SK-N-SH treated with all-trans-retinoic acid at 6 μM for 48 hours (cell line): Measurements from ENCODE around the gene MRTFA.

Source experiments
- ATAC-seq: fragments of 200-7000 bp; cut with Tn5 transposase; 3 replicates; pipeline ENCODE4 v1.9.1; 2020; ENCODE audit warnings: mild to moderate bottlenecking, moderate library complexity
- BACH2 ChIP-seq: fragments of 250-450 bp; sonication (Bioruptor Pico); IDR thresholded peaks from 2 replicates; pipeline ENCODE4 v1.9.0; 2021; ENCODE audit warnings: mild to moderate bottlenecking, borderline replicate concordance
- CREB5 ChIP-seq: fragments of 250-450 bp; sonication (Bioruptor Pico); IDR thresholded peaks from 2 replicates; pipeline ENCODE4 v1.5.1; 2020; ENCODE audit warnings: low read depth, mild to moderate bottlenecking, moderate library complexity
- CSDC2 ChIP-seq: fragments of 250-450 bp; sonication (Bioruptor Pico); IDR thresholded peaks from 2 replicates; pipeline ENCODE4 v1.5.0; 2020; ENCODE audit warnings: mild to moderate bottlenecking, moderate library complexity
- ESRRG ChIP-seq: fragments of 250-450 bp; sonication (Bioruptor Pico); IDR thresholded peaks from 2 replicates; pipeline ENCODE4 v1.6.1; 2021; ENCODE audit warnings: mild to moderate bottlenecking
- GLIS3 ChIP-seq: fragments of 250-450 bp; sonication (Bioruptor Pico); IDR thresholded peaks from 2 replicates; pipeline ENCODE4 v1.5.0; 2020; ENCODE audit warnings: mild to moderate bottlenecking, moderate library complexity
- ISL1 ChIP-seq: fragments of 250-450 bp; sonication (Bioruptor Pico); IDR thresholded peaks from 2 replicates; pipeline ENCODE4 v2.1.2; 2022; ENCODE audit warnings: mild to moderate bottlenecking, moderate library complexity
- OSR1 ChIP-seq: fragments of 250-450 bp; sonication (Bioruptor Pico); IDR thresholded peaks from 2 replicates; pipeline ENCODE4 v1.8.0; 2022; ENCODE audit warnings: moderate library complexity, mild to moderate bottlenecking, inconsistent platforms
- PPARA ChIP-seq: fragments of 250-450 bp; sonication (Bioruptor Pico); IDR thresholded peaks from 2 replicates; pipeline ENCODE4 v1.5.0; 2020; ENCODE audit warnings: mild to moderate bottlenecking, borderline replicate concordance
- RARB ChIP-seq: fragments of 250-450 bp; sonication (Bioruptor Pico); IDR thresholded peaks from 2 replicates; pipeline ENCODE4 v1.8.0; 2021; ENCODE audit warnings: mild to moderate bottlenecking, moderate library complexity
- SNAI2 ChIP-seq: fragments of 250-450 bp; sonication (Bioruptor Pico); IDR thresholded peaks from 2 replicates; pipeline ENCODE4 v1.5.0; 2020; ENCODE audit warnings: mild to moderate bottlenecking, moderate library complexity
- TCF4 ChIP-seq: fragments of 250-450 bp; sonication (Bioruptor Pico); IDR thresholded peaks from 2 replicates; pipeline ENCODE4 v1.8.0; 2021; ENCODE audit warnings: mild to moderate bottlenecking, moderate library complexity, borderline replicate concordance
- TOX ChIP-seq: fragments of 250-450 bp; sonication (Bioruptor Pico); IDR thresholded peaks from 2 replicates; pipeline ENCODE4 v1.8.0; 2021; ENCODE audit warnings: mild to moderate bottlenecking, moderate library complexity, borderline replicate concordance
- ZC3H10 ChIP-seq: fragments of 250-450 bp; sonication (Bioruptor Pico); IDR thresholded peaks from 2 replicates; pipeline ENCODE4 v1.5.1; 2021; ENCODE audit warnings: mild to moderate bottlenecking, moderate library complexity
- ZFP3 ChIP-seq: fragments of 250-450 bp; sonication (Bioruptor Pico); IDR thresholded peaks from 2 replicates; pipeline ENCODE4 v1.5.0; 2020; ENCODE audit warnings: mild to moderate bottlenecking, moderate library complexity
- ZFP30 ChIP-seq: fragments of 450-650 bp; formaldehyde crosslinking; IDR thresholded peaks from 2 replicates; pipeline ENCODE4 v1.5.0; 2022; ENCODE audit warnings: mild to moderate bottlenecking, moderate library complexity
- ZNF565 ChIP-seq: fragments of 450-650 bp; formaldehyde crosslinking; conservative IDR thresholded peaks from 2 replicates; pipeline ENCODE4 v1.5.0; 2020; ENCODE audit warnings: low read depth, mild to moderate bottlenecking, moderate library complexity
- ZNF8 ChIP-seq: fragments of 450-650 bp; formaldehyde crosslinking; IDR thresholded peaks from 2 replicates; pipeline ENCODE4 v1.5.0; 2020; ENCODE audit warnings: mild to moderate bottlenecking, moderate library complexity
- TF ChIP-seq, protein P1 (sequence below): fragments of 250-450 bp; sonication (Bioruptor Pico); IDR thresholded peaks from 2 replicates; pipeline ENCODE4 v1.5.0; 2020; ENCODE audit warnings: mild to moderate bottlenecking, moderate library complexity
- TF ChIP-seq, protein P2 (sequence below): fragments of 250-450 bp; sonication (Bioruptor Pico); IDR thresholded peaks from 2 replicates; pipeline ENCODE4 v1.8.0; 2020; ENCODE audit warnings: mild to moderate bottlenecking, moderate library complexity, borderline replicate concordance
- TF ChIP-seq, protein P3 (sequence below): fragments of 250-450 bp; sonication (Bioruptor Pico); IDR thresholded peaks from 2 replicates; pipeline ENCODE4 v1.8.0; 2021; ENCODE audit warnings: low read depth, mild to moderate bottlenecking, moderate library complexity, borderline replicate concordance

Gene MRTFA

DNA sequence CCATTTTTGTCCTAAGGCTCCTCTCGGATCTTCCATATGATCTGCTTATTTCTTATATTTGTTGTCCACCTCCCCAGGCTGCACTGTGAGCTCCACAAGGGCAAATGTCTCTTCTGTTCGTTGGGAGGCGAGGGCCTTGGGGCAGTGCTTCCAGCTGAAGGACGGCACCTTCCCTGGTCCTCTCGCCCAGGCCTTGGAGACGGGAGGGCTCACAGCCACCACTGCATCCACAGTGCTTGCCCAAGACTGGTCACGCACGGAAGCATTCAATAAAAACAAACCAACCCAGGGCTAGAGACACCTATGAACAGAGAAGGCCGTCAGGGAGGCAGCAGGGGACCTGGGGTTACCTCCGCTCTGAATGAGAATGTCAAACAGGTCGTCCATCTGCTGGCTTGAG, 219.9 kb downstream of the MRTFA start:
- ATAC-seq: no peak
- TF ChIP-seq BACH2 (CRISPR knock-in tag) (no peak), SNAI2 (CRISPR knock-in tag) (no peak), TCF4 (CRISPR knock-in tag) (no peak), ZFP3 (CRISPR knock-in tag) (no peak)

- ATAC-seq: no peak
Observed at GRCh38 chr22:40416267-40416570, 220.3 kb downstream of the MRTFA start.

GRCh38 chr22:40415531-40416266, 220.8 kb downstream of the MRTFA start:
- no peak; the same call in 1 of the 3 replicates for ATAC-seq
- TF ChIP-seq TCF4 (CRISPR knock-in tag) (no peak), SNAI2 (CRISPR knock-in tag) (no peak), ISL1 (CRISPR knock-in tag) (no peak), RARB (CRISPR knock-in tag) (no peak), CREB5 (CRISPR knock-in tag) (no peak), BACH2 (CRISPR knock-in tag) (no peak), GLIS3 (CRISPR knock-in tag) (no peak), PPARA (CRISPR knock-in tag) (no peak)
- TF ChIP-seq, protein P1, sequence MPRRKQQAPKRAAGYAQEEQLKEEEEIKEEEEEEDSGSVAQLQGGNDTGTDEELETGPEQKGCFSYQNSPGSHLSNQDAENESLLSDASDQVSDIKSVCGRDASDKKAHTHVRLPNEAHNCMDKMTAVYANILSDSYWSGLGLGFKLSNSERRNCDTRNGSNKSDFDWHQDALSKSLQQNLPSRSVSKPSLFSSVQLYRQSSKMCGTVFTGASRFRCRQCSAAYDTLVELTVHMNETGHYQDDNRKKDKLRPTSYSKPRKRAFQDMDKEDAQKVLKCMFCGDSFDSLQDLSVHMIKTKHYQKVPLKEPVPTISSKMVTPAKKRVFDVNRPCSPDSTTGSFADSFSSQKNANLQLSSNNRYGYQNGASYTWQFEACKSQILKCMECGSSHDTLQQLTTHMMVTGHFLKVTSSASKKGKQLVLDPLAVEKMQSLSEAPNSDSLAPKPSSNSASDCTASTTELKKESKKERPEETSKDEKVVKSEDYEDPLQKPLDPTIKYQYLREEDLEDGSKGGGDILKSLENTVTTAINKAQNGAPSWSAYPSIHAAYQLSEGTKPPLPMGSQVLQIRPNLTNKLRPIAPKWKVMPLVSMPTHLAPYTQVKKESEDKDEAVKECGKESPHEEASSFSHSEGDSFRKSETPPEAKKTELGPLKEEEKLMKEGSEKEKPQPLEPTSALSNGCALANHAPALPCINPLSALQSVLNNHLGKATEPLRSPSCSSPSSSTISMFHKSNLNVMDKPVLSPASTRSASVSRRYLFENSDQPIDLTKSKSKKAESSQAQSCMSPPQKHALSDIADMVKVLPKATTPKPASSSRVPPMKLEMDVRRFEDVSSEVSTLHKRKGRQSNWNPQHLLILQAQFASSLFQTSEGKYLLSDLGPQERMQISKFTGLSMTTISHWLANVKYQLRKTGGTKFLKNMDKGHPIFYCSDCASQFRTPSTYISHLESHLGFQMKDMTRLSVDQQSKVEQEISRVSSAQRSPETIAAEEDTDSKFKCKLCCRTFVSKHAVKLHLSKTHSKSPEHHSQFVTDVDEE (CRISPR knock-in tag): no peak
- TF ChIP-seq, protein P2, sequence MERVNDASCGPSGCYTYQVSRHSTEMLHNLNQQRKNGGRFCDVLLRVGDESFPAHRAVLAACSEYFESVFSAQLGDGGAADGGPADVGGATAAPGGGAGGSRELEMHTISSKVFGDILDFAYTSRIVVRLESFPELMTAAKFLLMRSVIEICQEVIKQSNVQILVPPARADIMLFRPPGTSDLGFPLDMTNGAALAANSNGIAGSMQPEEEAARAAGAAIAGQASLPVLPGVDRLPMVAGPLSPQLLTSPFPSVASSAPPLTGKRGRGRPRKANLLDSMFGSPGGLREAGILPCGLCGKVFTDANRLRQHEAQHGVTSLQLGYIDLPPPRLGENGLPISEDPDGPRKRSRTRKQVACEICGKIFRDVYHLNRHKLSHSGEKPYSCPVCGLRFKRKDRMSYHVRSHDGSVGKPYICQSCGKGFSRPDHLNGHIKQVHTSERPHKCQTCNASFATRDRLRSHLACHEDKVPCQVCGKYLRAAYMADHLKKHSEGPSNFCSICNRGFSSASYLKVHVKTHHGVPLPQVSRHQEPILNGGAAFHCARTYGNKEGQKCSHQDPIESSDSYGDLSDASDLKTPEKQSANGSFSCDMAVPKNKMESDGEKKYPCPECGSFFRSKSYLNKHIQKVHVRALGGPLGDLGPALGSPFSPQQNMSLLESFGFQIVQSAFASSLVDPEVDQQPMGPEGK (CRISPR knock-in tag): no peak

More at GRCh38 chr22:40416267-40416570, 220.3 kb downstream of the MRTFA start:
- TF ChIP-seq ESRRG (CRISPR knock-in tag) (no peak), ZC3H10 (no peak), ZFP3 (CRISPR knock-in tag) (no peak), TOX (CRISPR knock-in tag) (no peak), OSR1 (CRISPR knock-in tag) (no peak), SNAI2 (CRISPR knock-in tag) (no peak), ZFP30 (CRISPR knock-in tag) (no peak), ISL1 (CRISPR knock-in tag) (no peak), ZNF8 (CRISPR knock-in tag) (no peak), RARB (CRISPR knock-in tag) (no peak), GLIS3 (CRISPR knock-in tag) (no peak), ZNF565 (no peak), CSDC2 (no peak), PPARA (CRISPR knock-in tag) (no peak), CREB5 (CRISPR knock-in tag) (no peak), BACH2 (CRISPR knock-in tag) (no peak)
- TF ChIP-seq, protein P3, sequence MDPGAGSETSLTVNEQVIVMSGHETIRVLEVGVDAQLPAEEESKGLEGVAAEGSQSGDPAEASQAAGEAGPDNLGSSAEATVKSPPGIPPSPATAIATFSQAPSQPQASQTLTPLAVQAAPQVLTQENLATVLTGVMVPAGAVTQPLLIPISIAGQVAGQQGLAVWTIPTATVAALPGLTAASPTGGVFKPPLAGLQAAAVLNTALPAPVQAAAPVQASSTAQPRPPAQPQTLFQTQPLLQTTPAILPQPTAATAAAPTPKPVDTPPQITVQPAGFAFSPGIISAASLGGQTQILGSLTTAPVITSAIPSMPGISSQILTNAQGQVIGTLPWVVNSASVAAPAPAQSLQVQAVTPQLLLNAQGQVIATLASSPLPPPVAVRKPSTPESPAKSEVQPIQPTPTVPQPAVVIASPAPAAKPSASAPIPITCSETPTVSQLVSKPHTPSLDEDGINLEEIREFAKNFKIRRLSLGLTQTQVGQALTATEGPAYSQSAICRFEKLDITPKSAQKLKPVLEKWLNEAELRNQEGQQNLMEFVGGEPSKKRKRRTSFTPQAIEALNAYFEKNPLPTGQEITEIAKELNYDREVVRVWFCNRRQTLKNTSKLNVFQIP (CRISPR knock-in tag): no peak
- TF ChIP-seq, protein P2 (CRISPR knock-in tag): no peak
- TF ChIP-seq, protein P1 (CRISPR knock-in tag): no peak
